ENCODE measurements around the gene KIF3A.

- TF ChIP-seq EP300 (conservative IDR thresholded peaks at IDR 0.05; ENCODE audit: poor library complexity, severe bottlenecking) (no peak), MXI1 (conservative IDR thresholded peaks at IDR 0.05; ENCODE audit: poor library complexity, severe bottlenecking) (no peak), CTCF (IDR thresholded peaks at IDR 0.05; ENCODE audit: poor library complexity, severe bottlenecking) (no peak), POLR2AphosphoS5 (IDR thresholded peaks at IDR 0.05) (no peak), EZH2 (IDR thresholded peaks at IDR 0.05; ENCODE audit: borderline replicate concordance, insufficient read depth, low read length, poor library complexity, severe bottlenecking) (no peak), RAD21 (conservative IDR thresholded peaks at IDR 0.05) (no peak), TAF1 (IDR thresholded peaks at IDR 0.05; ENCODE audit: low read depth) (no peak), REST (IDR thresholded peaks at IDR 0.05; ENCODE audit: borderline replicate concordance) (no peak)
These were observed 28.9 kb upstream of the KIF3A start for GRCh38 chr5:132766020-132766805.

All from neural cell (in vitro differentiated cells).